ENCODE measurements around the gene HMCN2. TPM values are rescaled to one million over a fixed set of nuclear protein-coding genes. Genes with fewer than 3 reads are reported as not detected.
"Not testable (repeated sequence)": the region's sequence is repeated elsewhere in the genome, so short reads cannot be mapped to it uniquely, and the experiment has no call there.

The HMCN2 gene
- total RNA-seq, 1 donor: under 0.01 TPM

GRCh38 chr9:130246126-130246525 is 19.4 kb upstream of the HMCN2 start:
- no peak overlapping the region for H3K27ac ChIP-seq (ENCODE audit: low read depth, low read length)
- peaks cover 1% of the 10 kb centered on the region for H3K9me3 ChIP-seq (ENCODE audit: low read depth, low read length)

GRCh38 chr9:130254747-130255630 is 10.6 kb upstream of the HMCN2 start:
- TF ChIP-seq CTCF (IDR thresholded peaks at IDR 0.05; ENCODE audit: extremely low read depth, low read depth, low read length): no peak
- Histone ChIP-seq H3K27ac (ENCODE audit: low read depth, low read length) (no peak overlapping the region), H2AFZ (ENCODE audit: low read length) (no peak overlapping the region), H3K9me3 (ENCODE audit: low read depth, low read length) (peaks cover 2% of the 10 kb centered on the region), H3K27me3 (ENCODE audit: insufficient read depth, low read length) (peaks cover 26% of the 10 kb centered on the region), H3K36me3 (ENCODE audit: insufficient read depth, low read length) (no peaks in the 10 kb centered on the region), H3K4me3 (ENCODE audit: insufficient read depth, low read length) (no peak overlapping the region), H4K20me1 (ENCODE audit: insufficient read depth, low read length) (no peaks in the 10 kb centered on the region), H3K4me1 (ENCODE audit: insufficient read depth, low read length) (no peaks in the 10 kb centered on the region), H3K4me2 (ENCODE audit: insufficient read depth, low read length) (no peak overlapping the region), H3K79me2 (ENCODE audit: insufficient read depth, low read length) (no peaks in the 10 kb centered on the region)
- DNase-seq (ENCODE audit: insufficient read length, low spot score, missing footprints): no peak

More at GRCh38 chr9:130246126-130246525, 19.4 kb upstream of the HMCN2 start:
- Histone ChIP-seq H4K20me1 (ENCODE audit: insufficient read depth, low read length) (no peaks in the 10 kb centered on the region), H3K4me3 (ENCODE audit: insufficient read depth, low read length) (no peak overlapping the region), H3K79me2 (ENCODE audit: insufficient read depth, low read length) (no peaks in the 10 kb centered on the region), H3K4me1 (ENCODE audit: insufficient read depth, low read length) (peaks cover 5% of the 10 kb centered on the region), H2AFZ (ENCODE audit: low read length) (no peak overlapping the region), H3K4me2 (ENCODE audit: insufficient read depth, low read length) (no peak overlapping the region), H3K36me3 (ENCODE audit: insufficient read depth, low read length) (no peaks in the 10 kb centered on the region), H3K27me3 (ENCODE audit: insufficient read depth, low read length) (peaks cover 11% of the 10 kb centered on the region)
- TF ChIP-seq CTCF (IDR thresholded peaks at IDR 0.05; ENCODE audit: extremely low read depth, low read depth, low read length): no peak
- DNase-seq (ENCODE audit: insufficient read length, low spot score, missing footprints): no peak

- no peak for TF ChIP-seq CTCF (IDR thresholded peaks at IDR 0.05; ENCODE audit: extremely low read depth, low read depth, low read length)
- no peak overlapping the region for H3K4me2 ChIP-seq (ENCODE audit: insufficient read depth, low read length)
- H3K79me2 ChIP-seq (ENCODE audit: insufficient read depth, low read length): no peaks in the 10 kb centered on the region
- H2AFZ ChIP-seq (ENCODE audit: low read length): no peak overlapping the region
- DNase-seq (ENCODE audit: insufficient read length, low spot score, missing footprints): no peak
- H3K9me3 ChIP-seq (ENCODE audit: low read depth, low read length): peaks cover 2% of the 10 kb centered on the region
- no peak overlapping the region for H3K4me3 ChIP-seq (ENCODE audit: insufficient read depth, low read length)
- no peak overlapping the region for H3K27ac ChIP-seq (ENCODE audit: low read depth, low read length)
- no peaks in the 10 kb centered on the region for H4K20me1 ChIP-seq (ENCODE audit: insufficient read depth, low read length)
- H3K27me3 ChIP-seq (ENCODE audit: insufficient read depth, low read length): peaks cover 33% of the 10 kb centered on the region
- H3K4me1 ChIP-seq (ENCODE audit: insufficient read depth, low read length): no peaks in the 10 kb centered on the region
- H3K36me3 ChIP-seq (ENCODE audit: insufficient read depth, low read length): no peaks in the 10 kb centered on the region
These were observed 9.9 kb upstream of the HMCN2 start for GRCh38 chr9:130255631-130256134.

GRCh38 chr9:130256644-130257043 is 8.9 kb upstream of the HMCN2 start:
- Histone ChIP-seq H3K27ac (ENCODE audit: low read depth, low read length) (no peak overlapping the region), H3K4me1 (ENCODE audit: insufficient read depth, low read length) (no peaks in the 10 kb centered on the region), H3K79me2 (ENCODE audit: insufficient read depth, low read length) (no peaks in the 10 kb centered on the region), H3K9me3 (ENCODE audit: low read depth, low read length) (no peaks in the 10 kb centered on the region), H2AFZ (ENCODE audit: low read length) (no peak overlapping the region), H3K36me3 (ENCODE audit: insufficient read depth, low read length) (no peaks in the 10 kb centered on the region), H3K4me3 (ENCODE audit: insufficient read depth, low read length) (no peak overlapping the region), H3K27me3 (ENCODE audit: insufficient read depth, low read length) (peaks cover 37% of the 10 kb centered on the region), H3K4me2 (ENCODE audit: insufficient read depth, low read length) (no peak overlapping the region), H4K20me1 (ENCODE audit: insufficient read depth, low read length) (no peaks in the 10 kb centered on the region)
- TF ChIP-seq CTCF (IDR thresholded peaks at IDR 0.05; ENCODE audit: extremely low read depth, low read depth, low read length): no peak
- no peak for DNase-seq (ENCODE audit: insufficient read length, low spot score, missing footprints)

GRCh38 chr9:130258137-130258536 is 7.4 kb upstream of the HMCN2 start:
- H2AFZ ChIP-seq (ENCODE audit: low read length); H3K9me3 ChIP-seq (ENCODE audit: low read depth, low read length); H3K4me3 ChIP-seq (ENCODE audit: insufficient read depth, low read length); H3K27ac ChIP-seq (ENCODE audit: low read depth, low read length); H3K79me2 ChIP-seq (ENCODE audit: insufficient read depth, low read length); H3K4me2 ChIP-seq (ENCODE audit: insufficient read depth, low read length); H3K4me1 ChIP-seq (ENCODE audit: insufficient read depth, low read length); H3K36me3 ChIP-seq (ENCODE audit: insufficient read depth, low read length); DNase-seq (ENCODE audit: insufficient read length, low spot score, missing footprints); H4K20me1 ChIP-seq (ENCODE audit: insufficient read depth, low read length): not testable (repeated sequence)
- peaks cover 47% of the 10 kb centered on the region for H3K27me3 ChIP-seq (ENCODE audit: insufficient read depth, low read length)
